IMR-90 (cell line): ENCODE measurements around the gene ATP11B. TPM values are rescaled to one million over a fixed set of nuclear protein-coding genes. Genes with fewer than 3 reads are reported as not detected.
A peak's percentile ranks its signal among the peaks of the same experiment; 100 is the strongest.

Experiments
- ATAC-seq: fragments of 200-7000 bp; cut with Tn5 transposase; 2 replicates; pipeline ENCODE4 v1.9.1; 2020; ENCODE audit warnings: low read depth, mild to moderate bottlenecking, moderate library complexity
- BruUV-seq: library from RNA; stranded (reverse); fragments of 400-500 nt; replicated peaks from 2 replicates; lab custom pipeline; 2021; lab: Mats Ljungman, UMichigan
- CTCF ChIA-PET: fragments of 300-600 bp; formaldehyde crosslinking; extraction: SDS; loops from one replicate; lab custom pipeline; 2021; ENCODE audit warnings: antibody characterized with exemption; lab: Yijun Ruan, JAX
- POLR2A ChIA-PET: fragments of 300-600 bp; sonication (Branson Sonifier 250); formaldehyde crosslinking; loops from one replicate; lab custom pipeline; 2022; ENCODE audit warnings: antibody characterized with exemption; ENCODE audit not compliant: unreplicated experiment; lab: Charles Lee
- DNase-seq: peaks from one replicate; pipeline ENCODE4 v3.0.0; 2013
- H2AFZ ChIP-seq: replicated peaks from 2 replicates; pipeline ENCODE3; 2013; ENCODE audit warnings: low read length, mild to moderate bottlenecking; ENCODE audit not compliant: poor library complexity
- H2AK5ac ChIP-seq: 2 replicates; pipeline ENCODE4 v1.6.1; 2013; ENCODE audit warnings: low read depth, low read length, inconsistent platforms
- H2AK9ac ChIP-seq: replicated peaks from 2 replicates; pipeline ENCODE3; 2013; ENCODE audit warnings: mild to moderate bottlenecking, low read depth, low read length, moderate library complexity; ENCODE audit not compliant: poor library complexity
- H2BK120ac ChIP-seq: 2 replicates; pipeline ENCODE4 v1.6.1; 2013; ENCODE audit warnings: low read depth, low read length, inconsistent platforms
- H2BK15ac ChIP-seq: 3 replicates; pipeline ENCODE4 v1.6.1; 2013; ENCODE audit warnings: low read depth, low read length, inconsistent platforms
- H2BK20ac ChIP-seq: 2 replicates; pipeline ENCODE4 v1.6.1; 2013; ENCODE audit warnings: low read depth, mild to moderate bottlenecking, inconsistent platforms, low read length, moderate library complexity
- H2BK5ac ChIP-seq: 2 replicates; pipeline ENCODE4 v1.6.1; 2013; ENCODE audit warnings: mild to moderate bottlenecking, low read depth, low read length, inconsistent platforms; ENCODE audit not compliant: poor library complexity, severe bottlenecking
- H3K14ac ChIP-seq: replicated peaks from 2 replicates; pipeline ENCODE4 v1.6.1; 2013; ENCODE audit warnings: low read depth, low read length, inconsistent platforms
- H3K18ac ChIP-seq: 2 replicates; pipeline ENCODE4 v1.6.1; 2013; ENCODE audit warnings: low read depth, low read length, control low read depth
- H3K23ac ChIP-seq: 2 replicates; pipeline ENCODE4 v1.6.1; 2013; ENCODE audit warnings: low read depth, low read length, inconsistent platforms
- H3K27ac ChIP-seq: 2 replicates; pipeline ENCODE4 v1.5.1; 2013; ENCODE audit warnings: mild to moderate bottlenecking, control low read depth, low read length; ENCODE audit not compliant: insufficient read depth
- H3K27me3 ChIP-seq: 2 replicates; pipeline ENCODE4 v1.6.1; 2013; ENCODE audit warnings: low read length; ENCODE audit not compliant: control insufficient read depth, insufficient read depth
- H3K36me3 ChIP-seq: 2 replicates; pipeline ENCODE4 v1.6.1; 2013; ENCODE audit warnings: low read length, mixed read lengths; ENCODE audit not compliant: control insufficient read depth, insufficient read depth
- H3K4ac ChIP-seq: 2 replicates; pipeline ENCODE4 v1.6.1; 2013; ENCODE audit warnings: low read depth, low read length, inconsistent platforms
- H3K4me1 ChIP-seq: 2 replicates; pipeline ENCODE4 v1.6.1; 2013; ENCODE audit warnings: low read length, mixed read lengths; ENCODE audit not compliant: control insufficient read depth, insufficient read depth
- H3K4me2 ChIP-seq: 2 replicates; pipeline ENCODE4 v1.6.1; 2013; ENCODE audit warnings: low read depth, mild to moderate bottlenecking, control low read depth, low read length, moderate library complexity
- H3K4me3 ChIP-seq: 2 replicates; pipeline ENCODE4 v1.5.1; 2013; ENCODE audit warnings: low read depth, mild to moderate bottlenecking, control low read depth, low read length, moderate library complexity; ENCODE audit not compliant: insufficient read depth
- H3K56ac ChIP-seq: 2 replicates; pipeline ENCODE4 v1.6.1; 2013; ENCODE audit warnings: low read length, inconsistent platforms; ENCODE audit not compliant: insufficient read depth; ENCODE audit errors: extremely low read depth
- H3K79me1 ChIP-seq, 2 experiments: 2 replicates each; pipeline ENCODE4 v1.6.1; 2013; ENCODE audit warnings: low read length in 2 of 2, inconsistent platforms in 1 of 2, low read depth in 1 of 2
- H3K9ac ChIP-seq: 2 replicates; pipeline ENCODE4 v1.6.1; 2013; ENCODE audit warnings: low read depth, low read length, control low read depth
- H3K9me1 ChIP-seq: 2 replicates; pipeline ENCODE4 v1.6.1; 2013; ENCODE audit warnings: low read length, inconsistent platforms; ENCODE audit not compliant: insufficient read depth
- H3K9me3 ChIP-seq: 2 replicates; pipeline ENCODE4 v1.6.1; 2013; ENCODE audit warnings: low read length; ENCODE audit not compliant: control insufficient read depth, insufficient read depth
- H4K20me1 ChIP-seq: 2 replicates; pipeline ENCODE4 v1.6.1; 2013; ENCODE audit warnings: low read length, inconsistent platforms; ENCODE audit not compliant: insufficient read depth
- H4K5ac ChIP-seq: 2 replicates; pipeline ENCODE4 v1.6.1; 2013; ENCODE audit warnings: mild to moderate bottlenecking, low read depth, low read length, control low read depth
- H4K8ac ChIP-seq, 2 experiments: 2 replicates each; pipeline ENCODE4 v1.6.1; 2013; ENCODE audit warnings: low read depth in 2 of 2, low read length in 2 of 2, control low read depth in 1 of 2, inconsistent platforms in 1 of 2
- H4K91ac ChIP-seq: 2 replicates; pipeline ENCODE4 v1.6.1; 2013; ENCODE audit warnings: low read depth, low read length, inconsistent platforms; ENCODE audit not compliant: insufficient read depth
- BHLHE40 ChIP-seq: fragments of 150-350 bp; IDR thresholded peaks from 2 replicates; pipeline ENCODE4 v1.6.1; 2016; ENCODE audit warnings: mild to moderate bottlenecking, low read depth, low read length
- CEBPB ChIP-seq: IDR thresholded peaks from 2 replicates; pipeline ENCODE4 v1.6.1; 2012; ENCODE audit warnings: low read depth, low read length, improper control_type of control experiment
- CHD1 ChIP-seq: IDR thresholded peaks from 2 replicates; pipeline ENCODE4 v1.6.1; 2012; ENCODE audit warnings: low read depth, low read length, improper control_type of control experiment
- CTCF ChIP-seq: conservative IDR thresholded peaks from 2 replicates; pipeline ENCODE4 v1.5.1; 2012; ENCODE audit warnings: mild to moderate bottlenecking, low read depth, low read length, improper control_type of control experiment
- ELK1 ChIP-seq: fragments of 150-350 bp; IDR thresholded peaks from 2 replicates; pipeline ENCODE4 v1.6.1; 2016; ENCODE audit warnings: low read depth, mild to moderate bottlenecking, low read length, moderate library complexity, borderline replicate concordance
- FOS ChIP-seq: fragments of 150-350 bp; IDR thresholded peaks from 2 replicates; pipeline ENCODE4 v1.6.1; 2016; ENCODE audit warnings: low read depth, low read length
- MAFK ChIP-seq: IDR thresholded peaks from 2 replicates; pipeline ENCODE4 v1.6.1; 2012; ENCODE audit warnings: low read depth, low read length, improper control_type of control experiment
- MAZ ChIP-seq: IDR thresholded peaks from 2 replicates; pipeline ENCODE4 v1.6.1; 2012; ENCODE audit warnings: low read depth, mild to moderate bottlenecking, low read length, improper control_type of control experiment, moderate library complexity, borderline replicate concordance
- MXI1 ChIP-seq: IDR thresholded peaks from 2 replicates; pipeline ENCODE4 v1.6.1; 2012; ENCODE audit warnings: low read depth, mild to moderate bottlenecking, low read length, moderate library complexity, borderline replicate concordance
- NFE2L2 ChIP-seq: fragments of 150-350 bp; IDR thresholded peaks from 2 replicates; pipeline ENCODE4 v1.6.1; 2016; ENCODE audit warnings: low read depth, mild to moderate bottlenecking, low read length
- POLR2A ChIP-seq: IDR thresholded peaks from 2 replicates; pipeline ENCODE4 v1.6.1; 2012; ENCODE audit warnings: mild to moderate bottlenecking, low read depth, low read length
- RCOR1 ChIP-seq: IDR thresholded peaks from 2 replicates; pipeline ENCODE4 v1.6.1; 2012; ENCODE audit warnings: mild to moderate bottlenecking, low read length, improper control_type of control experiment; ENCODE audit not compliant: insufficient replicate concordance
- RFX5 ChIP-seq: IDR thresholded peaks from 2 replicates; pipeline ENCODE4 v1.8.0; 2012; ENCODE audit warnings: low read depth, mild to moderate bottlenecking, low read length, moderate library complexity
- SMC3 ChIP-seq: fragments of 150-350 bp; IDR thresholded peaks from 2 replicates; pipeline ENCODE4 v1.6.1; 2016; ENCODE audit warnings: low read depth, mild to moderate bottlenecking, antibody characterized with exemption, low read length, moderate library complexity
- USF2 ChIP-seq: fragments of 150-350 bp; IDR thresholded peaks from 2 replicates; pipeline ENCODE4 v1.6.1; 2017; ENCODE audit warnings: mild to moderate bottlenecking, antibody characterized with exemption, low read length, low read depth
- WGBS, 2 experiments: methylation state at CpG; one replicate each; pipeline versions ENCODE4 v1.1.5 to v1.1.7; 2013; ENCODE audit warnings: missing lambda C conversion rate in 2 of 2; ENCODE audit not compliant: insufficient read length in 1 of 2; ENCODE audit errors: extremely low coverage in 2 of 2; 5-methylcytosine and 5-hydroxymethylcytosine counted together
- dilution Hi-C: fragments of 300-500 bp; cut with HindIII; formaldehyde crosslinking; loops from one replicate; pipeline ENCODE4 v1.14.3; 2018; ENCODE audit warnings: low sequenced_read_pairs; ENCODE audit not compliant: unreplicated experiment
- in situ Hi-C: fragments of 300-500 bp; cut with MboI; formaldehyde crosslinking; loops from 3 replicates; pipeline ENCODE4 v1.14.3; 2019; ENCODE audit warnings: low sequenced_read_pairs, inconsistent platforms, mixed read lengths
- intact Hi-C: fragments of 100-400 bp; cut with micrococcal nuclease; formaldehyde crosslinking; loops from 2 replicates; pipeline ENCODE4 v1.10.0; 2022
- polyA plus RNA-seq, 3 experiments: library from polyadenylated mRNA; depleted of rRNA; stranded (reverse); fragments of >200 nt; gene quantifications; 2 replicates each; pipeline ENCODE4 v1.2.3, GENCODE V29; 2012; ENCODE audit warnings: low replicate concordance in 1 of 3
- total RNA-seq: library from RNA; depleted of rRNA; stranded (reverse); fragments of >200 nt; gene quantifications from 2 replicates; pipeline ENCODE4 v1.2.3, GENCODE V29; 2012

The ATP11B gene
- total and polyA plus RNA-seq, 2 of the 4 experiments (the other 2 are of a cell fraction) = 10.0 to 39.6 TPM

GRCh38 chr3:182935803-182936202 lies 142.5 kb downstream of the ATP11B start:
- ChIA-PET POLR2A (no interaction called here), CTCF (no interaction called here)
- no peaks in the 10 kb centered on the region for H3K4me1 ChIP-seq
- H2AK9ac ChIP-seq = no peak overlapping the region
- no peak overlapping the region for H3K9ac ChIP-seq
- H4K5ac ChIP-seq = no peak overlapping the region
- H3K4me3 ChIP-seq = no peak overlapping the region
- 0 out of 2 replicates have a peak, but pooled peaks cover 3% of the 10 kb centered on the region for H3K9me1 ChIP-seq
- H2BK5ac ChIP-seq = no peak overlapping the region
- no peak overlapping the region for H2BK20ac ChIP-seq
- H3K79me1 ChIP-seq = no peaks in the 10 kb centered on the region
- no peak overlapping the region for H3K4me2 ChIP-seq
- H3K9me3 ChIP-seq = no peaks in the 10 kb centered on the region
- TF ChIP-seq NFE2L2 (no peak), RFX5 (no peak), MAFK (no peak), BHLHE40 (no peak), MXI1 (no peak), SMC3 (no peak), CHD1 (no peak), CEBPB (no peak), FOS (no peak), USF2 (no peak), POLR2A (no peak), ELK1 (no peak), MAZ (no peak), RCOR1 (no peak), CTCF (no peak)
- BruUV-seq = no TSS peak
- no peak overlapping the region for H4K91ac ChIP-seq
- WGBS, 2 experiments = no CpG with 5 or more reads among the region's 3 CpGs
- H3K27ac ChIP-seq = no peak overlapping the region
- ATAC-seq (peak; percentile 32; the same call in 1 of the 2 replicates), DNase-seq (no peak)
- no peak overlapping the region for H3K23ac ChIP-seq
- no peak overlapping the region for H2AFZ ChIP-seq
- H3K14ac ChIP-seq = no peak overlapping the region
- H3K4ac ChIP-seq = no peak overlapping the region
- in situ Hi-C loops = no loop called here
- no peak overlapping the region for H2BK120ac ChIP-seq
- H2BK15ac ChIP-seq = no peak overlapping the region
- H3K56ac ChIP-seq = no peak overlapping the region
- no peak overlapping the region for H3K18ac ChIP-seq
- H4K20me1 ChIP-seq = no peaks in the 10 kb centered on the region
- H2AK5ac ChIP-seq = no peak overlapping the region
- intact Hi-C loops = no loop called here
- H4K8ac ChIP-seq = no peak overlapping the region
- 0 out of 2 replicates have a peak, but pooled peaks cover 1% of the 10 kb centered on the region for H3K36me3 ChIP-seq
- dilution Hi-C loops = no loop called here
- H3K27me3 ChIP-seq = no peaks in the 10 kb centered on the region
